Epidermal melanocyte (primary cell): ENCODE results near the gene CFAP97D2.

Experiments used
- DNase-seq: peaks from one replicate; pipeline ENCODE4 v3.0.0; 2011; ENCODE audit warnings: low spot score; ENCODE audit not compliant: insufficient read length

The CFAP97D2 gene

DNA sequence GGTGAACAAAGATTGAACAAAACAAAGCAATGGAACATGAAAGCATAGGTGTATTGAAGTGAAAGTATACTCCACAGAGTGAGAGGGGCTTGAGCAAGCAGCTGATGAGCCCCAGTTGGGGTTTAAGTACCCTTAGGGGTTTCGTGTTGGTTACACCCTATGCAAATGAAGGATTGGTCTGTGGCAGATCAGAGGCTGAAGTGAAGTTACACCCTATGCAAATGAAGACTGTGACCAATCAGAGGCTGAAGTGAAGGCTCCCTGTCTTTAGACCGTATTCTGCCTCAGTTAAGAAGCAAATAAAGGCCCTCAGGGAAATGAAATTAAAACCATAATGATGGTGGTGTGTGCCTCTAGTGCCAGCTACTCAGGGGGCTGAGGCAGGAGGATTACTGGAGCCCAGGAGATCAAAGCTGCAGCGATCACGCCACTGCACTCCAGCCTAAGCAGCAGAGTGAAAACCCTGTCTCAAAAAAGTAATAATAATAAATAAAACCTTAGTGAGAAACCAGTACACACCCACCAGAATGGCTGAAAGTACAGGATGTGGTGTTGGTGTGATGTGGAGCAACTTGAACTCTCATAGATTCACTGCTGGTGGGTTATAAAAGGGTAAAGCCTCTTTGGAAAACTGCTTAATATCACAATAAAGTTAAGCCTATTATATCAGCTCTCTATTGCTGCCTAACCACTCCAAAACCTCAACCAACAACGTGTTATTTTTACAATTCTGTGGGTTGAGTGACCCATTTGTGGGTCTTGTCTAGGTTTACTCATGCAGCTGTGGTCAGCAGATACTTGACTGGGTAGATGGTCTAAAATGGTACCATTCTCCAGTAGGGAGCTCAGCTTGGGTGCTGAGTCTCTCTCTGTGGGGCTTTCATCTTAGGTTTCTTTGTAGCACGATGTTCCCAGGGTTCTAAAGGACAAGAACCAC, 89.6 kb downstream of the CFAP97D2 start:
- no peak for DNase-seq

DNA sequence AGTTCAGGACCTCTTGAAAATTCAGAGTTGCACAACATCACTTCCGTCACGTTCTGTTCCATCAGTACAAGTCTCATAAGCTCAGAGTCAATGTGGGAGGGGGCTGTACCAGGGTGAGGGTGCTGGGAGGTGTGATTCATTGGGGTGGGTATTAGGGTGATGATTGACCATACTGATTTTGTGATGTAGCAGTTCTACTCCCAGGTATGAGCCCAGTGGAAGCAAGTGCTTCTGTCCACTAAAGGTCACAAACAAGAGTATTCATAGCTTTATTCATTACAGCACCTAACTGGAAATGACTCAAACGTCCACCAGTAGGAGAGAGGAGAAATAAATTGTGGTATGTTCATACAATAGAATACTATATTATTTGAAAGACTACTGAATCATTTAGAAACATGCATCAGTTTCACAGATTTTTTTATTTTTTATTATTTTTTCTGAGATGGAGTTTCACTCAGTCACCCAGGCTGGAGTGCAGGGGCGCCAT, 90.3 kb downstream of the CFAP97D2 start:
- DNase-seq: no peak
